ENCODE results near the gene CMTM7.
A peak's percentile ranks its signal among the peaks of the same experiment; 100 is the strongest.

CMTM7 gene

GRCh38 chr3:32448686-32449474 is 57.2 kb downstream of the CMTM7 start:
- Histone ChIP-seq H3K27me3 (replicated peaks; ENCODE audit: control insufficient read depth, insufficient read depth, low read length, poor library complexity, severe bottlenecking) (no peaks in the 10 kb centered on the region), H3K4me3 (ENCODE audit: insufficient read depth, low read depth, low read length, poor library complexity, severe bottlenecking) (no peak overlapping the region), H3K36me3 (ENCODE audit: control insufficient read depth, insufficient read depth, low read length) (peaks cover 20% of the 10 kb centered on the region), H3K4me1 (ENCODE audit: control insufficient read depth, insufficient read depth, low read length, poor library complexity, severe bottlenecking) (no peaks in the 10 kb centered on the region), H3K9me3 (ENCODE audit: control insufficient read depth, low read length) (no peaks in the 10 kb centered on the region), H3K27ac (ENCODE audit: insufficient read depth, low read length, poor library complexity, severe bottlenecking) (no peak overlapping the region)
- no peak for DNase-seq

- Histone ChIP-seq H3K36me3 (ENCODE audit: control insufficient read depth, insufficient read depth, low read length) (peaks cover 21% of the 10 kb centered on the region), H3K27me3 (replicated peaks; ENCODE audit: control insufficient read depth, insufficient read depth, low read length, poor library complexity, severe bottlenecking) (no peaks in the 10 kb centered on the region), H3K27ac (ENCODE audit: insufficient read depth, low read length, poor library complexity, severe bottlenecking) (no peak overlapping the region), H3K4me3 (ENCODE audit: insufficient read depth, low read depth, low read length, poor library complexity, severe bottlenecking) (no peak overlapping the region), H3K9me3 (ENCODE audit: control insufficient read depth, low read length) (no peaks in the 10 kb centered on the region), H3K4me1 (ENCODE audit: control insufficient read depth, insufficient read depth, low read length, poor library complexity, severe bottlenecking) (no peaks in the 10 kb centered on the region)
- no peak for DNase-seq
Observed at GRCh38 chr3:32449691-32450090, 58.0 kb downstream of the CMTM7 start.

- Histone ChIP-seq H3K4me3 (ENCODE audit: insufficient read depth, low read depth, low read length, poor library complexity, severe bottlenecking) (no peak overlapping the region), H3K36me3 (ENCODE audit: control insufficient read depth, insufficient read depth, low read length) (peaks cover 22% of the 10 kb centered on the region), H3K9me3 (ENCODE audit: control insufficient read depth, low read length) (no peaks in the 10 kb centered on the region), H3K27ac (ENCODE audit: insufficient read depth, low read length, poor library complexity, severe bottlenecking) (no peak overlapping the region), H3K27me3 (replicated peaks; ENCODE audit: control insufficient read depth, insufficient read depth, low read length, poor library complexity, severe bottlenecking) (no peaks in the 10 kb centered on the region), H3K4me1 (ENCODE audit: control insufficient read depth, insufficient read depth, low read length, poor library complexity, severe bottlenecking) (peaks cover 7% of the 10 kb centered on the region)
- DNase-seq, result no peak
Observed at GRCh38 chr3:32450426-32450825, 58.8 kb downstream of the CMTM7 start.

GRCh38 chr3:32450992-32451659 is 59.5 kb downstream of the CMTM7 start:
- Histone ChIP-seq H3K4me3 (ENCODE audit: insufficient read depth, low read depth, low read length, poor library complexity, severe bottlenecking) (no peak overlapping the region), H3K27me3 (replicated peaks; ENCODE audit: control insufficient read depth, insufficient read depth, low read length, poor library complexity, severe bottlenecking) (no peaks in the 10 kb centered on the region), H3K36me3 (ENCODE audit: control insufficient read depth, insufficient read depth, low read length) (peaks cover 22% of the 10 kb centered on the region), H3K9me3 (ENCODE audit: control insufficient read depth, low read length) (no peaks in the 10 kb centered on the region), H3K4me1 (ENCODE audit: control insufficient read depth, insufficient read depth, low read length, poor library complexity, severe bottlenecking) (peaks cover 14% of the 10 kb centered on the region), H3K27ac (ENCODE audit: insufficient read depth, low read length, poor library complexity, severe bottlenecking) (no peak overlapping the region)
- DNase-seq, result no peak

GRCh38 chr3:32452009-32452408 is 60.4 kb downstream of the CMTM7 start:
- DNase-seq, result no peak
- no peak overlapping the region for H3K27ac ChIP-seq (ENCODE audit: insufficient read depth, low read length, poor library complexity, severe bottlenecking)
- H3K36me3 ChIP-seq (ENCODE audit: control insufficient read depth, insufficient read depth, low read length), result peaks cover 22% of the 10 kb centered on the region
- no peaks in the 10 kb centered on the region for H3K9me3 ChIP-seq (ENCODE audit: control insufficient read depth, low read length)
- H3K4me1 ChIP-seq (ENCODE audit: control insufficient read depth, insufficient read depth, low read length, poor library complexity, severe bottlenecking), result peaks cover 22% of the 10 kb centered on the region
- H3K27me3 ChIP-seq (replicated peaks; ENCODE audit: control insufficient read depth, insufficient read depth, low read length, poor library complexity, severe bottlenecking), result no peaks in the 10 kb centered on the region
- no peak overlapping the region for H3K4me3 ChIP-seq (ENCODE audit: insufficient read depth, low read depth, low read length, poor library complexity, severe bottlenecking)

GRCh38 chr3:32453346-32453745 is 61.7 kb downstream of the CMTM7 start:
- Histone ChIP-seq H3K27ac (ENCODE audit: insufficient read depth, low read length, poor library complexity, severe bottlenecking) (peak overlapping the region; percentile 3), H3K9me3 (ENCODE audit: control insufficient read depth, low read length) (no peaks in the 10 kb centered on the region), H3K27me3 (replicated peaks; ENCODE audit: control insufficient read depth, insufficient read depth, low read length, poor library complexity, severe bottlenecking) (no peaks in the 10 kb centered on the region), H3K4me3 (ENCODE audit: insufficient read depth, low read depth, low read length, poor library complexity, severe bottlenecking) (no peak overlapping the region), H3K36me3 (ENCODE audit: control insufficient read depth, insufficient read depth, low read length) (peaks cover 22% of the 10 kb centered on the region), H3K4me1 (ENCODE audit: control insufficient read depth, insufficient read depth, low read length, poor library complexity, severe bottlenecking) (peaks cover 34% of the 10 kb centered on the region)
- DNase-seq, result no peak

GRCh38 chr3:32454111-32454510 is 62.5 kb downstream of the CMTM7 start:
- Histone ChIP-seq H3K4me1 (ENCODE audit: control insufficient read depth, insufficient read depth, low read length, poor library complexity, severe bottlenecking) (peaks cover 42% of the 10 kb centered on the region), H3K4me3 (ENCODE audit: insufficient read depth, low read depth, low read length, poor library complexity, severe bottlenecking) (no peak overlapping the region), H3K27me3 (replicated peaks; ENCODE audit: control insufficient read depth, insufficient read depth, low read length, poor library complexity, severe bottlenecking) (no peaks in the 10 kb centered on the region), H3K27ac (ENCODE audit: insufficient read depth, low read length, poor library complexity, severe bottlenecking) (peak overlapping the region; percentile 45), H3K36me3 (ENCODE audit: control insufficient read depth, insufficient read depth, low read length) (peaks cover 22% of the 10 kb centered on the region), H3K9me3 (ENCODE audit: control insufficient read depth, low read length) (no peaks in the 10 kb centered on the region)
- no peak for DNase-seq

- no peaks in the 10 kb centered on the region for H3K9me3 ChIP-seq (ENCODE audit: control insufficient read depth, low read length)
- peaks cover 14% of the 10 kb centered on the region for H3K36me3 ChIP-seq (ENCODE audit: control insufficient read depth, insufficient read depth, low read length)
- peaks cover 51% of the 10 kb centered on the region for H3K4me1 ChIP-seq (ENCODE audit: control insufficient read depth, insufficient read depth, low read length, poor library complexity, severe bottlenecking)
- H3K4me3 ChIP-seq (ENCODE audit: insufficient read depth, low read depth, low read length, poor library complexity, severe bottlenecking), result no peak overlapping the region
- H3K27ac ChIP-seq (ENCODE audit: insufficient read depth, low read length, poor library complexity, severe bottlenecking), result peak overlapping the region; percentile 96
- no peak for DNase-seq
- H3K27me3 ChIP-seq (replicated peaks; ENCODE audit: control insufficient read depth, insufficient read depth, low read length, poor library complexity, severe bottlenecking), result no peaks in the 10 kb centered on the region
Observed at GRCh38 chr3:32454731-32455608, 63.3 kb downstream of the CMTM7 start.

GRCh38 chr3:32455609-32456428 is 64.2 kb downstream of the CMTM7 start:
- Histone ChIP-seq H3K27ac (ENCODE audit: insufficient read depth, low read length, poor library complexity, severe bottlenecking) (peak overlapping the region; percentile 96), H3K4me3 (ENCODE audit: insufficient read depth, low read depth, low read length, poor library complexity, severe bottlenecking) (peak overlapping the region; percentile 5), H3K36me3 (ENCODE audit: control insufficient read depth, insufficient read depth, low read length) (peaks cover 12% of the 10 kb centered on the region), H3K9me3 (ENCODE audit: control insufficient read depth, low read length) (no peaks in the 10 kb centered on the region), H3K27me3 (replicated peaks; ENCODE audit: control insufficient read depth, insufficient read depth, low read length, poor library complexity, severe bottlenecking) (no peaks in the 10 kb centered on the region), H3K4me1 (ENCODE audit: control insufficient read depth, insufficient read depth, low read length, poor library complexity, severe bottlenecking) (peaks cover 59% of the 10 kb centered on the region)
- no peak for DNase-seq
